Mucosa of descending colon (tissue), 3 donors: ENCODE measurements around the gene ALX3. TPM values are rescaled to one million over a fixed set of nuclear protein-coding genes. Genes with fewer than 3 reads are reported as not detected.

ENCODE experiments used
- ATAC-seq: fragments of 200-7000 bp; cut with Tn5 transposase; one replicate; pipeline ENCODE4 v1.9.1; 2020; ENCODE audit warnings: mild to moderate bottlenecking, moderate library complexity
- DNase-seq, 3 donors: peaks; one replicate each; pipeline ENCODE4 v3.0.0-alpha.2; 2020
- H3K36me3 ChIP-seq: fragments of 200-600 bp; one replicate; pipeline ENCODE4 v1.8.0; 2021; ENCODE audit warnings: low read depth, mild to moderate bottlenecking
- H3K4me1 ChIP-seq: fragments of 200-600 bp; one replicate; pipeline ENCODE4 v1.8.0; 2021; ENCODE audit warnings: low read depth, mild to moderate bottlenecking
- H3K4me3 ChIP-seq: fragments of 200-600 bp; one replicate; pipeline ENCODE4 v1.8.0; 2021; ENCODE audit warnings: mild to moderate bottlenecking
- H3K9me3 ChIP-seq: fragments of 200-600 bp; one replicate; pipeline ENCODE4 v1.8.0; 2021; ENCODE audit warnings: mild to moderate bottlenecking
- CTCF ChIP-seq: fragments of 200-600 bp; IDR thresholded peaks from one replicate; pipeline ENCODE4 v1.8.0; 2022; ENCODE audit warnings: antibody characterized with exemption, mild to moderate bottlenecking
- intact Hi-C, 2 donors: fragments of 100-400 bp; cut with DNase I in 1 of 2; cut with micrococcal nuclease in 1 of 2; formaldehyde crosslinking; loops; one replicate each; pipeline versions ENCODE4 v1.11.0 to v1.11.1; 2022; cut with DNase I, micrococcal nuclease
- total RNA-seq, 3 donors: library from RNA; stranded (reverse); fragmentation: NEBNext Ultra II Directional in 2 of 3; extraction: Animal tissue kit (Norgen Biotek cat#: 25700) in 2 of 3; gene quantifications; one replicate each; pipeline versions ENCODE4 v1.2.1 to v1.2.4, GENCODE V29; 2021 to 2023
- donor health status: DM: no; HTN: no; CAD: no; lungs with moderate emphysema.
- donor health status: DM: no; HTN: no; CAD: no.
- donor health status: DM: no; HTN: yes; CAD: no.

ALX3 gene
- total RNA-seq, 3 donors from 2014 or later: not detected

- Histone ChIP-seq H3K9me3 (no peaks in the 10 kb centered on the region), H3K4me3 (no peak overlapping the region), H3K36me3 (no peaks in the 10 kb centered on the region), H3K4me1 (no peaks in the 10 kb centered on the region)
- intact Hi-C loops: no loop called here
- DNase-seq (no peak), ATAC-seq (no peak)
- no peak for TF ChIP-seq CTCF
These were observed 43.1 kb upstream of the ALX3 start for GRCh38 chr1:110113551-110113950.

DNA sequence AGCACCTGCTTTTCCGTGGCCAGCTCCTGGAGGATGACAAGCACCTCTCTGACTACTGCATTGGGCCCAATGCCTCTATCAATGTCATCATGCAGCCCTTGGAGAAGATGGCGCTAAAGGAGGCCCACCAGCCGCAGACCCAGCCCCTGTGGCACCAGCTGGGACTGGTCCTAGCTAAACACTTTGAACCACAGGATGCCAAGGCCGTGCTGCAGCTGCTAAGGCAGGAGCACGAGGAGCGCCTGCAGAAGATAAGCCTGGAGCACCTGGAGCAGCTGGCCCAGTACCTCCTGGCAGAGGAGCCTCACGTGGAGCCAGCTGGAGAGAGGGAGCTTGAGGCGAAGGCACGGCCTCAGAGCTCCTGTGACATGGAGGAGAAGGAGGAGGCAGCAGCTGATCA lies 42.2 kb upstream of the ALX3 start:
- no peaks in the 10 kb centered on the region for H3K4me1 ChIP-seq
- intact Hi-C loops: no loop called here
- no peaks in the 10 kb centered on the region for H3K9me3 ChIP-seq
- no peak for TF ChIP-seq CTCF
- DNase-seq (no peak), ATAC-seq (no peak)
- no peaks in the 10 kb centered on the region for H3K36me3 ChIP-seq
- H3K4me3 ChIP-seq: no peak overlapping the region

GRCh38 chr1:110112143-110112542 lies 41.7 kb upstream of the ALX3 start, which contains the start of gene UBL4B:
UBL4B (plus strand) TSS chr1:110112443; CDS start chr1:110112535, 92 bp downstream.
- ATAC-seq (no peak), DNase-seq (no peak)
- TF ChIP-seq CTCF: no peak

GRCh38 chr1:110111081-110111480 lies 40.6 kb upstream of the ALX3 start:
- TF ChIP-seq CTCF: no peak
- intact Hi-C loops: no loop called here
- Histone ChIP-seq H3K4me1 (no peaks in the 10 kb centered on the region), H3K36me3 (no peaks in the 10 kb centered on the region), H3K4me3 (no peak overlapping the region), H3K9me3 (no peaks in the 10 kb centered on the region)
- DNase-seq: no peak
- ATAC-seq: no peak

More at GRCh38 chr1:110112143-110112542, 41.7 kb upstream of the ALX3 start, which contains the start of gene UBL4B:
- Histone ChIP-seq H3K9me3 (no peaks in the 10 kb centered on the region), H3K4me3 (no peak within 1 kb of the TSS), H3K4me1 (no peaks in the 10 kb centered on the region), H3K36me3 (no peaks in the 10 kb centered on the region)
- intact Hi-C loops: no loop called here

GRCh38 chr1:110107867-110108469 lies 37.5 kb upstream of the ALX3 start:
- no peak for ATAC-seq
- no peaks in the 10 kb centered on the region for H3K36me3 ChIP-seq
- no peak for TF ChIP-seq CTCF
- H3K4me3 ChIP-seq: no peak overlapping the region
- H3K9me3 ChIP-seq: no peaks in the 10 kb centered on the region
- intact Hi-C loops: loop anchor here in 1 of 2 donors (5.0 kb wide), 1 partner anchor 56 kb away; no protein-coding TSS in a partner anchor
- no peak for DNase-seq
- H3K4me1 ChIP-seq: no peaks in the 10 kb centered on the region
